Occipital lobe (tissue), 3 donors: Measurements from ENCODE around the gene MARCHF10. TPM values are rescaled to one million over a fixed set of nuclear protein-coding genes. Genes with fewer than 3 reads are reported as not detected.

Experiments used
- DNase-seq: peaks from one replicate; lab custom pipeline; 2025; lab: John Stamatoyannopoulos, UW
- small RNA-seq: library from RNA; depleted of rRNA; stranded (forward); fragments of <200 nt; gene quantifications from one replicate; pipeline ENCODE3, GENCODE V24; 2014
- total RNA-seq: library from RNA; depleted of rRNA; stranded (reverse); fragments of >200 nt; gene quantifications from one replicate; pipeline ENCODE4 v1.2.3, GENCODE V29; 2014

Gene MARCHF10
- total RNA-seq, 1 donor from 2014 or later: 0.62 TPM

DNA sequence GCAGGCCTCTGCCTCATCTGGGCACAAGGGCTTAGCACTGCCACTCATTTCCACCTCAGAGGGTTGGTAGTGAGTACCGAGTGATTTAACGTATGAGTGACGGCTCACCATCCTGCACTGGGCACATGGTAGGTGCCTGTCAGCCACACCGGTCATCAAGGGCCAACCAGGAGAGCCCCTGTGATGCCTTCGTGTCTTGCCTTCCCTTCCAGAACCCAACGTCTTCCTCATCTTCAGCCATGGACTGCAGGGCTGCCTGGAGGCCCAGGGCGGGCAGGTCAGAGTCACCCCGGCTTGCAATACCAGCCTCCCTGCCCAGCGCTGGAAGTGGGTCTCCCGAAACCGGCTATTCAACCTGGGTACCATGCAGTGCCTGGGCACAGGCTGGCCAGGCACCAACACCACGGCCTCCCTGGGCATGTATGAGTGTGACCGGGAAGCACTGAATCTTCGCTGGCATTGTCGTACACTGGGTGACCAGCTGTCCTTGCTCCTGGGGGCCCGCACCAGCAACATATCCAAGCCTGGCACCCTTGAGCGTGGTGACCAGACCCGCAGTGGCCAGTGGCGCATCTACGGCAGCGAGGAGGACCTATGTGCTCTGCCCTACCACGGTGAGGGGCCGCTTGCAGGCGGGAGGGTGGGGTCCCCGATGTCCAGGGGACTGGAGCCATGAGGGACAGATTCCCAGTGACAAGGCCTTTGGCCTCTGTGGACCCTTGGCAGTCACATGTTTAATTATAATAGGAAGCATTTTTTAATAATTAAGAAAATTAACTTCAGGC is 143.6 kb downstream of the MARCHF10 start:
- no peak for DNase-seq

- no peak for DNase-seq
Observed at GRCh38 chr17:62663304-62663703, 144.8 kb downstream of the MARCHF10 start.

DNA sequence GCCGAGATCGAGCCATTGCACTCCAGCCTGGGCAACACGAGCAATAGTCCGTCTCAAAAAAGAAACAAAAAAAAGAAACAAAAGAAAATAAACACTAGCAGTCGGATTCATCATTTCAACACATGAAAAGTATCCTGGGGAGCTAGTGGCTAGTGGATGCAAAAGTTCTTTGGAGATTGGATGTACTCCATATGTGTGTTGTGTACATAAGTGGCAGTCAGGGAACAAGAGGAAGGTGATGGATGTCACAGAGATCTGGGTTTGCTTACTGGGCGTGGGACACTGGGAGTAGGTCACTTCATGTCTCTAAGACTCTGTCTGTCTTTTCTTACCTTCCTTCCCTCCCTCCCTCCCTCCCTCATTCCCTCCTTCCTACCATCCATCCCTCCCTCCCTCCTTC is 145.3 kb downstream of the MARCHF10 start:
- no peak for DNase-seq

DNA sequence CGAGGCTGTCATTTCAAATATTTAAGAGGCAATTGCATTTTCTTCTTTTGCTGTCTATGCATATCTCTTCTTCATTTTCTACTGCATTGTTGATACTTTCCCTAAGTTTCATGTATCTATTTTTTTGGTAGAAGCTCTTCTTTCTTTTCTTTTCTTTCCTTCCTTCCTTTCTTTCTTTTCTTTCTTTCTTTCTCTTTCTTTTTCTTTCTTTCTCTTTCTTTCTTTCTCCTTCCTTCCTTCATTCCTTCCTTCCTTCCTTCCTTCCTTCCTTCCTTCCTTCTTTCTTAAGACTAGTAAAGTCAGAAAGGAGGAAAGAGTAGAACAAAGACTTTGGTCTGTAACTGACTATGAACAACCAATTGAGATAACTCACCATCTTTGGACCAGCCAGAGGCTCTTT is 146.8 kb downstream of the MARCHF10 start:
- DNase-seq: no peak

DNA sequence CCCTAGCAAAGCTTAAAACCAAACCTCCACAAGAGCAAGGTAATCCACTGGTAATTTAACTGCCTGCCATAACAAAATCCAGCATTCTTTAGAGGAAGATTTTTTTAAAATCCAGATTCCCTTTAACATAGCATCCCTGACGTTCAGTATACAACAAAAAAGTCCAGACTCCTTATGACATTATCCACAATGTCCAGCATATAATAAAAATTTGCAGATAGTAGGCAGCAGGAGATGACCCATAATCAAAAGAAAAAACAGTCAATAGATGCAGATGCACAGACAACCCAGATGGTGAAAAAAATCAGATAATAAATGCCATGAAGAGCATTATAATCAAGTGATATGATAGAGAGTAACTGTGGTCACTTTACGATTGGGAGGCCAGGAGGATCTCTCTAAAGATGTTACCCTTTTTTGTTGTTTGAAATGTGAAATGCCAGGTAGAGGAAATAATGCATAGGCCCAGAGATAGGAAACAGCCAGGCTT is 147.4 kb downstream of the MARCHF10 start:
- no peak for DNase-seq

DNA sequence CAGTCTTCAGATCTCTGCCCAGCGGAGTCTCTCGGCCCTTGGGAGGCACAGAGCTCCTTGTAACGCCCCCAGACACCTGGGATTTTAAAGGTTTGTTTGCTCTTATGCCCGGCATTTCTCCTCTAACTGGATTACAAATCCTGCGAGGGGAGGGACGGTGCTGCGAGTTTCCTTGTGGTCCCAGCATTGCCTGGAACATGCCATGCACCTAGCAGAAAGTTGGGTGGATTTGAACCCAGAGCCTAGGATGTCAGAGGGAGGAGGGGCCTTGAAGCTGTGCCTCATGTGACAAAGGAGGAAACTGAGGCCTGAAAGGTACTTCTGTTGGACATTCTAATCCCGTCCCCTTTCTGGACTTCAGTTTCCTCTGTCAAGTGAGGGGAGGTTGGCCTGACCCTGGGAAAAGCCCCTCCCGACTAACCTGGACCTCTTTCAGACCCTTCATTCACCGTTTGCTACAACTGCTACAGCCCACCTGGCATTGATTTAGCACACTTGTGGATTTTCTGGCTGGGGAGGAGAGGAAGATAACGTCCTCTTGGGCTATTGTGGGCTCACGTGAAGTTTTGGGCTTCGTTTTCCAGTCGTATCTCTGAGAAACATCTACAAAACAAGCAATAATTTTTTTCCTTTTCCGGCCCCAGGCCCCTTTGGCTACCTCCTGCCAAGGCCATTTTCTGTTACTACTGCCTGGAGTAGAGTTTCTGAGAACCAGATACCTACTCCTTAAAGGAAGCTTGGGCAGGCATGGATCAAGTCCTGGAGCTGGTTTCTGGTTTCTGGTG is 149.8 kb downstream of the MARCHF10 start:
- no peak for DNase-seq

DNA sequence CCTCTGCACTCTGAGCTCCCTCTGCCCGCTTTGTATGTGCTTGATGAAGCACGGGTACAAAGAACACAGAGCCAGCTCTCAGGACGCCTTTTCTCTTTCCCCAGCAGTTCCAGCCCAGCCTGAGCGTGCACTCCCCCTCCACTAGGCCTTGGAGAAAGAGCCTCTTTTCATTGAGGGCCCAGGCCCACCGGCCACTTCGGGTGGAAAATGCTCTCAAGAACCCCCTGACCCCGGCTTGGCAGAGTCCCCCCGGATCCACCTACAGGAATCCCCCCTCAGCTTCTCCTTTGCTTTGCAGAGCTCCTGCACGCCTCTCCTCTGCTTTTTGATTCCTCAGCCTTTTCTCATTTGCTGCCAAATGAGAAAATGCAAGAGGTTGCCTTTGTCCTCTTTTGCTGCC is 150.4 kb downstream of the MARCHF10 start:
- DNase-seq: no peak

GRCh38 chr17:62657145-62657665 is 150.9 kb downstream of the MARCHF10 start:
- DNase-seq: no peak

DNA sequence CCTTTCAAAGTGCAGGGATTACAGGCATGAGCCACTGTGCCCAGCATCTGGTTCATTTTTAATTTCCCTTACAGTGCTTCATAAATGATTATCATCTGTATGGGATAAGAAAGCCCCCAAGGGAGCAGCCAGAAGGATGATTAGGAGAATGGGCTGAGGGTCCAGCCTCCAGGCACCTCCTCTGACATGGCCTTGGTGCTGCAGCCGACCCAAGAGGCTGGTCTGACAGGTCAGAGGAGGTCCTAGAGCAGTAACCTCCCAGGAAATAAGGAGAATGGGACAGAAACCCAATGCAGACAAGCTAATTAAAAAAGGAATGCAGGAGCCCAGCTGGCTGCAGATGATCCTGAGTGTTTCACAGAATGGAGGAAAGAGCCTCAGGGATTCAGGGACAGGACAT is 151.7 kb downstream of the MARCHF10 start:
- no peak for DNase-seq

- no peak for DNase-seq
Observed at GRCh38 chr17:62655656-62656055, 152.5 kb downstream of the MARCHF10 start.

DNA sequence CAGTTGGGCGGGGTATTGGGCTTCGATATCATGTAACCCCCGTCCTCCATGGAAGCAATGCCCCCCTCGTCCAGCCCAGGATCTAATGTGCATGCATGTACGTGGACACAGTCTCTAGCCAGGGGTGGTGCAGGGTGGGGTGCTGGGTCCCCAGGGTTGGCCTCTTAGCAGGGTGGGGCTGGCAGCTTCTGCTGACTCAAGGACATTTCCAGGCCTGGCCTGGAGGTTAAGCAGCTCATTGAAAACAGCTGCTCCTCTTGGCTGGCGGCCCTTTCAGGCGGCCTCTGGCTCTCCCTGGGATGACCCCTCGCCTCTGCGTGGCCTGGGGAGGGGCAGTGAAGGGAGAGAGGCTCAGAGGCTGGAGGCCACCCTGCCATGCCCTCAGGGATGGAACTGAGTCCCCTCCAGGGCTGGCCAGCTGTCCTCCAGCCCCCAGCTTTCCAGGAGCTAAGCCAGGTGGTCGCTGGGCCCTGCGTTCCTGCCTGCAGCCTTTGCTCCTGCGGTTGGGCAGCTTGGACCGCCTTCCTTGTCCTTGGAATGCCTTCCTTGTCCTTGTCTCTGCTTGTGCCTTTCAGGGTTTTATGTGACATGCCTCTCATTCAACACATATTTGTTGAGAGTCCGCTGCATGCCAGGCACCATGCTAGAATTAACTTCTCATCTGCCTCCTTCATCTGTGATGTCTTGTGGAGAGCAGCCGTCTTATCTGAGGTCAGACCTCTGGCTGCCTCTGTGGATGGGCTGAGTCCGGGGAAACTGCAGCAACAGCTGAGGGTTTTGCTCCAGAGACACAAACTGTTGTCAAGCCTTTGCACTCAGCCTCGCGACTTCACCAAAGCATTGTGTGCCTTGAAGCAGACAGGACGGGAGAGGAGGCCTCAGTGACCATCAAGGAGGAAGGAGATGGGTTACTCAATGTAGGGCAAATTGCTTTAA is 154.0 kb downstream of the MARCHF10 start:
- no peak for DNase-seq

DNA sequence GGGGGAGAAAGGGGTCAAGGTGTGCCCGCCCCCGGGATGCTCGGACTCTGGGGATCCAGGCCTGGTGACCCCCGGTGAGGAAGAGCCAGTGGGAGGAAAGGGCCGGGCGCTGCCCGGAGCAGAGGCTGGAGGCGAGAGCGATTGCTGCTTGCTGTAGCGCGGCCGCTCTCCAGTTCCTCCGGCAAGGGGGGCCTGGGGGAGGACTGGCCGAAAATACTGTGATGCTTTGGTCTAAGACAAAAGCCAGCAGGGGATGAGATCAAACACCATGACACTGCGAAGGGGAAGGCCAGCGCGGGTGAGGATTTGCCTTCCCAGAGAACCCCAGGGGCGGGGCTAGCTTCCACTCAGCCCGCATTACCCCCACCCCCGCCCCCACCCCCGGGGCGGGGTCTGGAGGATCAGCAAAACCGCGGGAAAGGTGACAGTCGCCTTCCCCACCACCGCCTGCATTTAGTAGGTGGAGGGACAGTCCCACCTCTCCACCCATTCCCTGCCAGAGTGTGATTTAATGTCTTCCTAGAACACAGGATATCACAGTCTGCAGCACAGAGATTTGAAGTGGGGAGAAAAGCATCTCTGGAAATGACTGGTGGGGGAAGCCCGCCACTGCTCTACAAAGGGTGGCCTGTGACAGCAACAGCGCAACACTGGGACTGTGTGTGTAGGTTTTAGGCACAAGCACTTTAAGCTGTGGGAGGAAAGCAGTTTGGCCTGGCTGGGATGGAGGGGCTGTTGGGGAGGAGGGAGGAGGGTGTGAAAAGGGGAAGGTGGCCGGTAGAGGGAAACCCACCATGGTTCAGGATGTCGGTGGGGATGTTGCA is 154.9 kb downstream of the MARCHF10 start:
- DNase-seq: no peak

DNA sequence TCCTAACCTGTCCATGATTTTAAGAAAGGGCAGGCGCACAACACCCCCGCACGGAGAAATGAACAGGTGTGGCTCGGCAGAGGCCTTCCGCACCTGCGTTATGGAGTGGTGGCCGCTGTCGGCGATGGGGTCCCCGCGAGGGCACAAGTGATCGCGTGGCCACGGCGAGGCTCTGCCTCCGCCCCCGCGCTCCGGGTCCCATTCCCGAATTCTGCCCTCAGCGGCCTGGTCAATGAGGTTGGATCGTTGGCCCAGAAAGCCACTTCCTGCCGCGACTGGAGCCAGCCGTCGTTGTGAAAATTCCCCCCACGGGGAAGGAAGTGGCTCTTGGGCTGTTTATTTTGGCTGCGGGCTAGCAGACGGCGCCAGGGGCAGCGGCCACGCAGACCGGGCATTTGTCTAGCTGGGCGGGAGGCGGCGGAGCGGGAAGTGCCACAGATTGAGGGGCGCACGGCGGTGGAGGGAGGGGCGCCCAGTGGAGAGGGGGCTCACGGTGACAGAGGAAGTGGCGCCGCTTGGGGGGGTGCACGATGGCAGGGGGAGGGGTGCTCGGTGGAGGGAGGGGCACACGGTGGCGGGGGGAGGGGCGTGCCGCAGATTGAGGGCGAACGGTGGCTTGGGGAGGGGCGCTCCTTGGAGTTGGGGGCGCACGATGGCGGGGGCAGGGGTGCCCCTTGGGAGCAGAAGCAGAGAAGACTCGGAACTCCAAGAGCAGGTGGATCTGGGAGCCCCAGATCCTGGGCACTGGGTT is 155.7 kb downstream of the MARCHF10 start:
- no peak for DNase-seq

Small RNA genes within 50 kb of the gene (small RNA-seq; reads per million reads assigned to genes)
- not detected for gene RF00019
- not detected for gene RNU6-446P

Other genes starting within 250 kb of the MARCHF10 start
- gene MRC2, start 180.6 kb downstream of the MARCHF10 start, total RNA-seq: 26.2 TPM
- 151 TPM for gene TANC2, start 157.9 kb upstream of the MARCHF10 start, total RNA-seq